Inflammatory macrophage (primary cell): ENCODE measurements around the gene TNFRSF13B.
"Not testable (repeated sequence)": the region's sequence is repeated elsewhere in the genome, so short reads cannot be mapped to it uniquely, and the experiment has no call there.

Experiments used
- DNase-seq, 2 donors: peaks; one replicate each; pipeline ENCODE4 v3.0.0-alpha.2; 2020 to 2022

The TNFRSF13B gene

DNA sequence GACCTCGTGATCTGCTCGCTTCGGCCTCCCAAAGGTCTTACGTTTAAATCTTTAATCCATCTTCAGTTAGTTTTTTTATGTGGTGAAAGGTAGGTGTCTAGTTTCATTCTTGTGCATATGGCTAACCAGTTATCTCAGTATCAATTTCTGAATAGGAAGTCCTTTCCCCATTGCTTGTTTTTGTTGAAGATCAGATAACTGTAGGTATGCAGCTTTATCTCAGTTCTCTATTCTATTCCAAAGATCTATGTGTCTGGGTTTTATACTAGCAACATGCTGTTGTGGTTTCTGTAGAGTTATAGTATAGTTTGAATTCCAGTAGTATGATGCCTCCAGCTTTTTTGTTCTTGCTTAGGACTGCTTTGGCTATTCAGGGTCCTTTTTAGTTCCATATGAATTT, 65.2 kb downstream of the TNFRSF13B start:
- no peak for DNase-seq

DNA sequence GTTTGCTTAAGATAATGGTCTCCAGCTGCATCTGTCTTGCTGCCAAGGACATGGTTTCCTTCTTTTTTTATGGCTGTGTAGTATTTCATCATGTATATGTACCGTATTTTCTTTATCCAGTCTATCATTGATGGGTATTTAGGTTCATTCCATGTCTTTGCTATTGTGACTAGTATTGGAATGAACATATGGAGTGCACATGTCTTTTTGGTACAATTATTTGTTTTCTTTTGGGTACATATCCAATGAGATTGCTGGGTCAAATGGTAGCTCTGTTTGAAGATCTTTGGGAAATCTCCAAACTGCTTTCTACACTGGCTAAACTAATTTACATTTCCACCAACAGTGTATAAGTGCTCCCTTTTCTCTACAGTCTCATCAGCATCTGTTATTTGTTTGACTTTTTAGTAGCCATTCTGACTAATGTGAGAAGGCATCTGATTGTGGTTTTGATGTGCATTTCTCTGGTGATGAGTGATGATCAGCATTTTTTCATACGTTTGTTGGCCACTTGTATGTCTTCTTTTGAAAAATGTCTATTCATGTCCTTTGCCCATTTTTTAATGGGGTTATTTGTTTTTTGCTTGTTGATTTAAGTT, 66.2 kb downstream of the TNFRSF13B start:
- DNase-seq = no peak

DNA sequence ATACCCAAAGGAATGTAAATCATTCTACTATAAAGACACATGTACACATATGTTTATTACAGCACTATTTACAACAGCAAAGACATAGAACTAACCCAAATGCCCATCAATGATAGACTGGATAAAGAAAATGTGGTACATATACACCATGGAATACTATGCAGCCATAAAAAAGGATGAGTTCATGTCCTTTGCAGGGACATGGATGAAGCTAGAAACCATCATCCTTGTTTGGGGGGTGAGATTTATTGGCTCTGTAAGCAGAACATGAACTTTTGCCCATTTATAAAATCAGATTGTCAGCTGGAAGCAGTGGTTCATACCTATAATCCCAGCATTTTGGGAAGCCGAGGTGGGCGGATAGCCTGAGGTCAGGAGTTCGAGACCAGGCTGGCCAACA, 68.8 kb downstream of the TNFRSF13B start:
- DNase-seq = not testable (repeated sequence)

DNA sequence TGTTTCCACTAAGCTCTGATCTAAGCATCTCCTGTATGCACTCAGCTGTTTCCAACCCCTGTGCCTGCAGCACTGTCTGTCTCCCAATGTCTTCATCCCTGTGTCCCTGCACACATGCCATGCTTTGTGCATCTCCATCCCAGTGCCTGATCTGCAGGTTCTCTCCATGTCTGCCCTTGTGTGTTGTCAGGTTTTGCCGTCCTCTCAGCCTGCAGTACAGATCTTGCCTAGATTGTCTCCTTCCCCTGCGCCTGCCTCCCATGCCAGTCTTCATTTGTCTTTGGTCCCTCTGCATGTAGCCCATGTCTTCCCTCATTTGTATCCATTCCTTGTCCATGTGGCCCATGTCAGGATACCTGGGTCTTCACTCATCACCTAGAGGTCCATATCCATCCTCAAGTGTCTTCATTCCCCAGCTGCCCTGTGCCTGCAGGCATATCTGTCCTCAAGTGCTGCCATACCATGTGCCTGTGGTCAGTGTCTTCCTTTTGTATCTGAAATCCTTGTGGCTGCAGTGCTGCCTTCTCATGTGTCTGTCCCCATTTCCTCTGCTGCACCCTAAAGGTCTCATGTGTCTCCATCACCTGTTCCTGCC, 71.5 kb downstream of the TNFRSF13B start:
- no peak for DNase-seq

DNA sequence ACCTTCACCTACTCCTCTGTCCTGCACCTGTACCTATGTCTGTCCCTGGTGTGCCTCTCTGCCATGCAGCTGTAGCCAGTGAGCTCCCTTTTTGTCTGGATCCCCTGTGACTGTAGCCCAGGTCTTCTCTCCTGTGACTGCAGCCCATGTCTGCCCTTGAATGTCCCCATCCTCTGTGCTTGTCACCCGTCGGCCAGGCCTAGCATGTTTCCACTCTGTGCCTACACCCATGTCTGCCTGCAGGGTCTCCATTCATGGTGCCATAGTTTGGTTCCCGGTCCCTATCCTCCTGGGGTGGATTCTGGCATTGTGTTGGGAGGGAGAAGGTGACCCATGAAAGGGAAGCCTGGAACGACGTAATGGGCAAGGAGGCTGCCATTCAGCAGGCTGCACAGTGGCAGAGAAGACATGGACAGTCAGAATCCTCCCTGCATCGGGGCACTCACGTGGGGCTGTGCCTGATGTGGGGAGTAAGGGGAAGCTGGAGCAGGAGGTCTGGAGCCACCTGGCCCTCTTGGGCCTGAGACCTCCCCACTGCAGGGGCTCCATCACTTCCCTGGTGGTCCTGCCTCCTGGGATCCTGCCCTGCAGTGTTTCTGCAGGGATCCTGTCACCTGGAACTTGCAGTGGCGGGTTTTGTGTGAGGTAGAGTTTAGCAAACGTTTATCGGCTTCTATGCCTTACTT, 74.6 kb downstream of the TNFRSF13B start:
- not testable (repeated sequence) for DNase-seq

DNA sequence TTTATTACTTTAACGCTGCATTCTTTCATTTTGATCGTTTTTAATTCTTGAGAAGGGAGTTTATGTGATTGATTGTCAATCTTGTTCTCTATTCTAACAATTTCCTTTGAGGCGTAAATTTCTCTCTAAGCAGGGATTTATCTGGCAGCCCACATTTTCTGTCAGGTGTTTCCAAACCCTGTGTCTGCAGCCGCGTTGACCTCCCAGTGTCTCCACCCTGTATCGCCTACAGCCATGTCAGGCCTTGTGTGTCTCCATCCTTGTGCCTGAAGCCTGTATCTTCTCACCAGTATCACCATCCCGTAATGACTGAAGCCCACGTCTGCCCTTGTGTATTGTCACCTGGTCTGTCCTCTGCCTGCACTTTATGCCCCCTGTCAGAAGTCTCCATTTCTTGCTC, 75.7 kb downstream of the TNFRSF13B start:
- not testable (repeated sequence) for DNase-seq

DNA sequence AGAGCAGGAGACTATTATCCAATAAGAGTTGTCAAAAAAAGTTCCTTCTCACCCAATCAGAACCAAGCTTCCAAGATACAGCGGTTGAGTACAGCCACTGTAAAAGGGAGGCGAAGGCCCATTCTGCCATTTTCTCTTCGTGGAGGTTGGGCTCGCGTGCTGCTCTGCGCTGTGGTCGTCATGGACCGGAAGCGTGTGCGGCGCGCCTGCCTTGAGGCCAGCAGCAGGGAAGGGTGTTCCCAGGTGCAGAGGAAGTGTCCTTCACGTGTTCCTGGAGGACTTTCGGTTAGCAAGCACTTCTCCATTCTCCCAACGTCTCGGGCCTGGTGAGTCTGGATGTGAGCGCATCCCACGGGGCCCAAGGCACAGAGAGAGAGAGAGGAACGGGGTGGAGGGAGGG, 78.4 kb downstream of the TNFRSF13B start:
- DNase-seq = not testable (repeated sequence)

DNA sequence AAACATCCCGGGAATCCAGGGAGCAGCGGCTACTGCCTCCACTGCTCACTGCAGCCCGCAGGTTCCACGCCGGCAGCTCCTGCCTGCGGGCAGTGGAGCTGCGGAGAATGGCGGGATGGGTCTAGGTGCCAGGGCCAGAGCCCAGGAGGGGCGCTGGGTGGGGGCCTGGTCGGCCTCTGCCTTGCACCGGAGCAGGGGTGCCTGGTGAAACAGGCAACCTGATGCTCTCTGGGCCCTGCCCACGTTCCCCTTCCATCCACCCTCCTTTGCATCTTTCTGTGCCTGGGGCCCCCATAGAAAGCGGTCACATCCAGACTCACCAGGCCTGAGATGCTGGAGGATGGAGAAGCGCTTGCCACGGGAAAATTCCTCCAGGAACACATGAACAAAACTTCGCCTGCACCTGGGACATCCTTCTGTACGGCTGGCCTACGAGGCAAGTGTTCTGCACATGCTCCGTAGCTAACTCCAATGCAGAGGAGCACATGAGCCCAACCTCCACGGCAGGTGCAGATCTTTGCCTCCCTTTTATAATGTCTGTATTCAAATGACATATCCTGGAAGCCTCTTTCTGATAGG, 79.0 kb downstream of the TNFRSF13B start:
- not testable (repeated sequence) for DNase-seq

DNA sequence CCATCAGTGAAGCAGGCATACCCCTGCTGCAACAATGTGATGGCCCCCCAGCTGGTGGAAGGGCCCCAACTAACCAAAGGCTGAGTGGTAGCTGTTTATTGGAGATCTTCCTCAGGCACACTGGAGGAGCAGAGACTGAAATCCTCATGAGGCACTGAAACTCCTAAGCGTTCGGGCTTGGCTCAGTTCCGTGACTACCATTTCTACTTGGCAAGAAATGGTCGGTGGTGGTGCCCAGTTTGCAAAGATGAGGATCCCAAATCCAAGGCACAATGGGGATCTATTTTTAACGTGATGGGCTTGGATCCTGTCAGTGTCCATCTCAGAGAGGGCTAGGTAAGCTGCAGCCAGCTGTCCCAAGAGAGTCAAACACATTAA, 82.8 kb downstream of the TNFRSF13B start:
- no peak for DNase-seq
